Erythroblast (primary cell): ENCODE measurements around the gene NEK5.

Source experiments
- GATA1 ChIP-seq: IDR thresholded peaks from 2 replicates; pipeline ENCODE4 v1.6.1; 2011; ENCODE audit warnings: low read depth, mild to moderate bottlenecking, control low read depth, low read length, moderate library complexity
- POLR2A ChIP-seq: IDR thresholded peaks from 2 replicates; pipeline ENCODE4 v1.6.1; 2011; ENCODE audit warnings: mild to moderate bottlenecking, low read length

DNA sequence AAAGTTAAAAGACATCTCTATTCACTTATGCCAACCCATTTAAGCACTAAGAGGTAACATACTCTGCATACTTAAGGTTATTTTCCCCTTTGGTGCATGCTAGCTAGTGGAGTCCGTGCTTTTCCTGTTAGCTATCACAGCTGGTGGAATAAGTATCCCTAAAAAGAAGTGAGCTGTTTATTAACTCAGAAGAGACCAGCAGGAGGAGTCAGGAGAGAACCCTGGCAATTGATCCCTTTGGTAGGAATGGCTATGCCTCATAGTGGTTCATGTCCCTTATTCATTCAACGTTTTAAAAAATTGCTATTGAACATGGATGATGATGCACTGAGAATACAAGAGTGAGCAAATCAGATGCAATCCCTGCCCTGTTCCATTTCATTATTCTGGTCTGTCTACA lies 12.4 kb upstream of the NEK5 start:
- TF ChIP-seq POLR2A (no peak), GATA1 (no peak)
